HG03135 (cell line): ENCODE results near the gene GNG13.
"Not testable (repeated sequence)": the region's sequence is repeated elsewhere in the genome, so short reads cannot be mapped to it uniquely, and the experiment has no call there.

Experiments
- ATAC-seq: cut with Tn5 transposase; IDR thresholded peaks from one replicate; pipeline ENCODE4 v1.9.1; 2021; ENCODE audit warnings: mild to moderate bottlenecking, moderate library complexity; ENCODE audit not compliant: unreplicated experiment

The GNG13 gene

DNA sequence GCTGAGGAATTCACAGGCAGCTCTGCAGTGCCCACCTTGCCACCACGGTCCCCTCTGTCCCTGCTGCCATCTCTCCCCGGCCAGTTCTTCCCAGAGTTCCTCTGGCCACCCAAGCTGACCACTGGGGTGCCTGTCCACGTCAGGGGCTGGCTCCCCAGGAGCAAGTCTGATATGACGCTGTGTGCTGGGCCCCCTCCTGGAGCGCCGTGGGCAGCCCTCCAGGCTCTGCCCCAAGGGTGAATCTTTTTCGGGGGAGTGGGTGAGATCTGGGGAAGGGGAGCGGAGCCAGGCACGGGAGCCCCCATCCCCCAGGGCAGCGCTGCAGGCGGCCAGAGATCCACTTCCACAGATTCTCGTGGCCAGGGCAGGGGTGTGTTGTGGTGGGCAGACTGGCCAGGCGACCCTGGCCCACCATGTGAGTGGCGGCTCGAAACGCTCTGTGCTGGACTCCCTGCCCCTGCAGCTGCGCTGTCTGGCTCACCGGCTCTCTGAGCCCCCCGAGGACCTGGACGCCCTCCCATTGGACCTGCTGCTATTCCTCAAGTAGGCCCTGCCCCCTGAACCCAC lies 36.3 kb downstream of the GNG13 start:
- ATAC-seq = no peak

DNA sequence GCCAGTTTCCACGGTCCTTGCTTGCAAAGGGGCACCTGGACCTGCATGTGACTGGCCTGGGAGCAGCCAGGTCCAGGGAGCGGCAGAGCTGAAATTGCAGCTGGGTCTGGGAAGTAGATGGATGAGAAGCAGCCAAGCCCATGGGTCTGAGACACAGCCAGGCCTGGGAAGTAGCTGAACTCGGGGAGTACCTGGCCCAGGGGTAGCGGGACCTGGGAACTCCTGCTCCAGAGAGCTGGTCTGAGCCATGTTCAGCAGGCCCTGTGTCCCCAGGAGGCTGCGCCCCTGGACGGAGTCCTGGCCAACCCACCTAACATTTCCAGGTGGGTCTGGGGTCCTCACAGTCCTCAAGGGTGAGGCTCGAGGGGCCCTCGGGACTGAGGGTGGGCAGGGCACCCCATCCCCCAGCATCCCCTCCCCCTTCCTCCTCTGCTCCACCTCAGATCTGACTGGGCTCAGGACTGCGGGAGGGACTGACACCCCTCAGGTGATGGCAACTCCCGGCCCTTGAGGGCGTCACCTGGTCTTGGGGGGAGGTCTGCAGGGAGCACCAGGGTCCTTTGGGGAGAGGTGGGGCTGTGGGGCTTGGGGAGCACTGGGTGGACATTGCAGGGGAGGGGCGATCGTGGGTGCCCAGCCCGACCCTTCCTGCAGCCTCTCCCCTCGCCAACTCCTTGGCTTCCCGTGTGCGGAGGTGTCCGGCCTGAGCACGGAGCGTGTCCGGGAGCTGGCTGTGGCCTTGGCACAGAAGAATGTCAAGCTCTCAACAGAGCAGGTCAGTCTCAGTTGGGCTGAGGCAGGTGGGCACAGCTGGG lies 37.0 kb downstream of the GNG13 start:
- ATAC-seq = no peak

DNA sequence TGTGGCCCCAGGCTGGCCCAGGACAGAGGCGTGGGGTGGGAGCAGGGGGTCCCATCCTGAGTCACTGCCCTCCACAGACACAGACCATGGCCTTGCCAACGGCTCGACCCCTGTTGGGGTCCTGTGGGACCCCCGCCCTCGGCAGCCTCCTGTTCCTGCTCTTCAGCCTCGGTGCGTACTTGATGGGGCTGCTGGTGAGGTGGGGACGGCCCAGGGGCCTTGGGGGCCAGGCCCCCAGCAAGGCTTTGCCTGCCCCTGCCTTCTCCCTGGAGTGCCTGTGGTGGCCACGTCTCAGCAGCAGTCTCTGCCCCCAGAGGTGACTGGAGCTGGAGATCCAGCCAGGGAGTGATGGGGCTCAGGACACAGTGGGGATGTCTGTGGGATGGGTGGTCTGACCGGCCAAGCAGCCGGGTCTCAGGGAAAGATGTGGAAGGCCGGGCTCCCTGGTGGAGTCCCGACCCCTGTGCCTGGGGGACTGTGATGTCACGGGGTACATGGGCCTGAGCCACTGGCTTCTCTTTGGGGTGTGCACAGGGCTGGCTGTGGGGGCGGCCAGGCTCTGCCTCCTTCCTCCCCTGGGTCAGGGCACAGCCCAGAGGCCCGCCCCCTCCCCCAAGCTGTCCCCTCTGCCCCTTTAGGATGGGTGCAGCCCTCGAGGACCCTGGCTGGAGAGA lies 37.8 kb downstream of the GNG13 start:
- no peak for ATAC-seq

DNA sequence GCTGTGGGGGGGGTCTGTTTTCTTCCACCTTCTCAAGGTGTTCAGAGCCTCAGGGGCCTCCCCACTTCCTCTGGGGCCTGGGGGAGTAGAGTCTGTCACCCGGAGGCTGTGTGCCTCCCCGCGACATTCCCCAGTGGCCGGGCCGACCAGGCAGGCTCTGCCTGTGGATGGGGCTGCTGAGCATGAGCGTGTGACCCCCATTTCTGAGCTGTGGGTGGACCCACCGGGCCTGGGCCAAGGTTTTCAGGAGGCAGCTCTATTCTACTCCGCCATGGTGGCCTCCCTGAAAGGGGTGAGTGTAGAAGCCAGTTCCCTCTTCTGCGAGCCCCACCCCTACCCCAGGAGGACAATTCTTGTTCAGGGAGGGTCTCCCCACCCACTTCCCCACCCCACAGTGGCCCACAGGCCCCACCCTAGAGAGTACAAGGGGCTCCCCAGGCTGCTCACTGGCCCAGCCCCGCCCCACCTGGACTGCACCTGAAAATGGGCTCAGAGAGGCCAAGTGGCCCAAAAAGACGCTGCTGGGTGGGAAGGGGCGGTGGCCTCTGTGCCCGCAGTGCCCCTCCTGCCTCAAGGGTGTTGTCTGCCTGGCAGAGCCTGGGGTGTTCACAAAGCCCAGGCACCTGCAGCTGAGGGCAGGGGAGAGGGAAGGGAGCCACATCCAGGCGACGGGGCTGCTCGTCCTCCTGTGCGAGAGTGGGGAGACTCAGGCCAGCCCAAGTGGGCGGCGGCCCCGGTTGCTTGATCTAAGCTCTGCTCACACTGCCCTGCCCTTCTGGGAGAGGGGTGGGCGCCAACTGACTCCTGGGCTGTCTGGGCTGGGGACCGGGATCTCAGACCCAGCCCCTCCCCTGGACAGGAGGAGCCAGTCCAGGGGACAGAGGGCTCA lies 38.7 kb downstream of the GNG13 start:
- no peak for ATAC-seq

DNA sequence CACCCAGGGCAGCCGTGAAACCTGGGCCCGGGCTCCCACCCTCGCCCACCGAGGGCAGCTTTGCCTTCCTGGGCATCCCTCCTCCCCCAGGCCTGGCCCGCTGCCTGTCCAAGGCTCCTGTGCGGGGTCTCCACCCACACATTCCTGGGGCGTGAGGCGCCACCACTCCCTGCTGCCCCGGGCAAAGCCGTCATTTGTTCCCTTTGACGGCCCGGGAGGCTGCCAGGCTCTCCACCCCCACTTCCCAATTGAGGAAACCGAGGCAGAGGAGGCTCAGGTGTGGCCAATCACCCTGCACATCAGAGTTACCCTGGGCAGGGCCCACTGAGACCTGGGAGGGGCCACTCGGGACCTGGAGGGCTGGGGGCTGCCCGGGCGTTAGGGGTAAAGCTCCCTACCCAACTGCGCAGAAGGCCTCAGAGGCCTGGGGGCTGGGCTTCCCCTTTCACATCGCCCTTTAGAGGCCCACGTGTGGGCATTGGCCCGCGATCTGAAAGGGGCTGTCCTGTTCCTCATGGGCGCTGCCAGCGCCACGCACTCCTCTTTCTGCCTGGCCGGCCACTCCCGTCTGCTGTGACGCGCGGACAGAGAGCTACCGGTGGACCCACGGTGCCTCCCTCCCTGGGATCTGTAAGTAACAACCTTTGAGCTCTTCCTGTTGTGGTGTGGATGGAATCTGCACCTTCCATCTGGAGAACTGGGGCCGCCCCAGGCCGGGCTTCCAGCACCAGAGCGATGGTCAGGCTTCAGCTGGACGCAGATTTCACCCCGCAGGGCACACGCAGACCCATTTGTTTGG lies 39.8 kb downstream of the GNG13 start, which contains the start of gene MSLN:
Gene MSLN (plus strand): TSS at position 190 of the 799 bp plus-strand sequence. CDS start 1,947 bp downstream, outside the sequence.
- no peak for ATAC-seq

DNA sequence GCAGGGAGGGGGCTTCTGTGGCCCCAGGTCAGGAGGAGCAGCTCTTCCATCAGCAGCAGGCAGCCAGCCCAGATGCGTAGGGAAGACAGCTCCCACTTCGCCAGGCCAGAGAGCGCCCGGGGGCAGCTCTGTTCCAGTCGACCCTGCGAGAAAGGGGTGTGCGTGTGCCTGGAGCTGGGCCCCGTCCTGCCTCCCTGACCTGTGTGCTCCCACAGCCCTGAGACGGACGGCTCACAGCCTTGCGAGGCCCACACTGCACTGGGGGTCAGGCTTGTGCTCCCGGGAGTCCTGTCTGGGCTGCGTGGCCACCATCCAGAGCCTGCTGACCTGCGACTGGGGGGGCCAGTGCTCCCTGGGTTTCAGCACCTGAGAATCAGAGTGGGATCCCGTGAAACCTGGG lies 40.5 kb downstream of the GNG13 start:
- no peak for ATAC-seq

DNA sequence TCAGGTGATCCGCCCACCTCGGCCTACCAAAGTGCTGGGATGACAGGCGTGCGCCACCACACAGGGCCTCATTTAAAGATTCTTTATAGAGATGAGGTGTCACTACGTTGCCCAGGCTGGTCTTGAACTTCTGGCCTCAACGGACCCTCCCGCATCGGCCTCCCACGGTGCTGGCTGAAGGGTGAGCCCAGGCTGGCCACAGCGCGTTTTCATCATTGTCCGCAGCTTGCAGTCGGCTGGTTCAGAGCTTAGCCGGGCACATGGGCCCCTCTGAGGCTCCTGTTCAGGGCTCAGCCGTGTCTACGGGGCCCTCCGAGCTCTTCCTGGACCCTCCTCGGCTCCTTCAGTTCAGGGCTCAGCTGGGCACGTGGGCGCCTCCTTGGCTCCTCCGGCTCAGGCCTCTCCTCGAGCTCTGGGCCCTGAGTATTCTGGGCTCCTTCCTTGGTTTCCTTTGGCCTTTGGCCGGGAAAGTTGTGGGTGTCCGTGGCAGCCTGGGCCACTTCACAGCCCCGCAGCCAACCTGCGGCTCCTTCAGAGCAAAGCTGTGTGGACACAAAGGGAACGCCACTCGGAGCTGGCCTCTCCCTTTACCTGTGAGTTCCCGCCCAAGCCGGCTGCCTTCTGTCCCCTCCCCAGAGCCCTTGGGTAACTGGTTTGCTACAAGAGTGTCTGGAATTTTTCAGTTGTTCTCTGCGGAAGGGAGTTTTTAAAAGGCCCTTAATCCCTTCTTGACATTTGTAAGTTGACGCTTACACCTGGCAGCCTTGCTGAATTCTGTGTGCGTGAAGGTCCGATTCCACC lies 41.2 kb downstream of the GNG13 start:
- no peak for ATAC-seq

DNA sequence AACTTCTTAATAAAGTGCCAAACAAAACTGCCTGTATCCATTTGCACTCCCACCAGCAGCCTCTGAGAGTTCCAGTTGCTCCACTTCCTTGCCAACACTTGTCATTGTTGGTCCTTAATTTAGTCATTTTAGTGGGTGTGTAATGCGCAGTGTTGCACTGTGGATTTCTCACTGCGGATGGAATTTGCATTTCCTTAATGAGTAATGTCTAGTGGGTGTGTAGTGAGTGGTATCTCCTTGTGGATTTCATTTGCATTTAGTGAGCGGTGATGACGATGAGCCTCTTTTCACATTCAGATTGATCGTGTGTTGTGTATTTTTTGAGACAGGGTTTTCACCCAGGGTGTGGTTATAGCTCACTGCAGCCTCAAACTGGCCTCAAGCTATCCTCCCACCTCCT lies 44.1 kb downstream of the GNG13 start:
- no peak for ATAC-seq

DNA sequence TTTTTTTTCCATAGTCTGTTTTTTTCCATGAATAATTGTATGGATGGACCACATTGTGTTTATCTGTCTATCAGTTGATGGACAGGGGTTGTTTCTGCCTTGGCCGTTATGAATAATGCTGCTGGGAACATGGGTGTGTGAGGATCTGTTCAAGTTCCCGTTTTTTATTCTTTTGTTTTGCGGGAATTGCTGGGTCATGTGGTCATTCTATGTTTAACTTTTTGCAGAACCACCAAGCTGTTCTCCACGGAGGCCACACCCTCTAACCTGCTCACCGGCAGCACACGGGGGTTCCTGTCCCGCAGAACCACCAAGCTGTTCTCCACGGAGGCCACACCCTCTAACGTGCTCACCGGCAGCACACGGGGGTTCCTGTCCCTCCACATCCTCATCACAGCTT lies 45.9 kb downstream of the GNG13 start:
- ATAC-seq = no peak

DNA sequence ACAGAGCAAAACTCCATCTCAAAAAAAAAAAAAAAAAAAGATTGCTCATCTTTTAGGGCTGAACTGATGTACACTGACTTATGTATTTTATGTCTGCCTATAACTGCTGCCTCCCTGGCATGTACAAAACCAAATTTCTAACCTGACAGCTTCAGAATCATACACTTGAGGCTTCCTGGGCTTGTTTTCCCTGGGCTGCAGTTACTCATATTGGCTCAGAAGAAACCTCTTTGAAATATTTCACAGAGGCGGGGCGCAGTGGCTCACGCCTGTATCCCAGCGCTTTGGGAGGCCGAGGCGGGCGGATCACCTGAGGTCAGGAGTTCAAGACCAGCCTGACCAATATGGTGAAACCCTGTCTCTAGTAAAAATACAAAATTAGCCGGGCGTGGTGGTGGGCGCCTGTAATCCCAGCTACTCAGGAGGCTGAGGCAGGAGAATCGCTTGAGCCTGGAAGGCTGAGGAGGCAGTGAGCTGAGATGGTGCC lies 46.4 kb downstream of the GNG13 start:
- ATAC-seq = not testable (repeated sequence)

DNA sequence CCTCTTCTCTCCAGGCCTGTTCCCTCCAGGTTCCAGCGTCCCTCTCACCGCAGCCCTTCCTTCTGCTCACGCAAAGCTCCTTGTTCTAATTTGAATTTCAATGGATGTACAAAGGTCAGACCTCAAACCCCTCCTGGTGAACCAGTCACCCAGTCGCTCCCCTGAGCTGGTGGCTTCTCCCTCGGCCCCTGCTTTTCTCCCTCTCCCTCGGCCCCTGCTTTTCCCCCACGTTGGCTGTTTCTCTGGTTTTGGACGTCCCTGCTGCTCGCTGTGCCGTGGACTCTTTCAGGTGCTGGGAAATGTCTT lies 48.6 kb downstream of the GNG13 start:
- ATAC-seq = no peak

DNA sequence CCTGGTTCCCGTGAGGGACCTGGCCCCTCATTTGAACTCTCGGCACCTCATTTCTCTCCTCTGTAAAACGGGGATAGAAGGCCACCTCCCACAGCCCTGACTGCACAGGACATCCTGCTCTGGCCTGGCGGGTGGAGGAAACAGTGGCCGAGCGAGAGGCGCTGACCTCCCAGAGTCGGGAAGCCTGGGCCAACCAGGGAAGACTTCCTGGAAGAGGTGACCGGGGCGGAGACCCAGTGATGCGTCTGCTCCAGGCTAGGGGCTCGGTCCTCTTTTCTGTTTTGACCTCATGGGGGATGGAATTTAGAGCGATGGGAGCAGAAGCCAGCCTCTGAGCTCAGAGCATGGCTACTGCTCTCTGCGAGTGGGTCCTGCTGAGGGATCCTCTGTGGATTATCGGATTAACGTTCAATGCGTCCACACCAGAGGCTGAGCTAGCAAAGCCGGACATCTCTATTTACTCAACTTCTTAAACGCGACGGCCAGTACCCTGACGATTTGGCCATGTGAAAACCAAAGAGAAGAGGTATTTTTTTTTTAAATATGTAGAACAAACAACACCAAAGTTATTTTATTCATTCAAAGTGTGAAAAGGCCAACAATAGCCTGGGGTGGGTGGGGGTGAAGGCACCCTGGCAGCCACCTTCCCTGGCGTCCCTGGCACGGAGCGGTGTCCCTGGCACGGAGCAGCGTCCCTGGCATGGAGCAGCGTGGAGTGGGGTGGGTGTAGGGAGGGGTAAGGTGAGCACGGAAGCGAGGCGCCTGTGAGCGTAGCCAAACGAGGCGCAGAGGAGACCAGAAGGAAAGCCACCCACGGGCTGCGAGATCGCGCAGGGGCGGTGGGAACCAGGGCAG lies 49.2 kb downstream of the GNG13 start:
- no peak for ATAC-seq

DNA sequence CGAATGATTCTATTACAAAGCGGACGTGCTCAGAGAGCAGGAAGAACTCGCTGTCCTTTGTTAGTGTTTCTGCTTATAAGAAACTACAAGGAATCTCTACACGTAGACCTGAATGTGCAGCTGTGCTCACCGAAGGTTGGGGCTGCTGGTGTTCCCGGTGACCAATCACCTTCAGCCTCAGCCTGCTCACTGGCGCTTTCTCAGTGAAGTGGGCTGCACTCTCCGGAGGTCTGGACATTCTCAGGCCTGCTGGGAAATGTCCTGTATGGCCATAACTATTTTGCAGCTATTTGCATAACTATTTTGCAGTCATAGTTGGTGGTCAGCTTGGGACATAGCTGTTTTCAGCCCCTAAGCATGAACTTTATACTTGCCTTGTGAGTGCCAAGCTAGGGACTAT lies 50.0 kb downstream of the GNG13 start:
- ATAC-seq = no peak

DNA sequence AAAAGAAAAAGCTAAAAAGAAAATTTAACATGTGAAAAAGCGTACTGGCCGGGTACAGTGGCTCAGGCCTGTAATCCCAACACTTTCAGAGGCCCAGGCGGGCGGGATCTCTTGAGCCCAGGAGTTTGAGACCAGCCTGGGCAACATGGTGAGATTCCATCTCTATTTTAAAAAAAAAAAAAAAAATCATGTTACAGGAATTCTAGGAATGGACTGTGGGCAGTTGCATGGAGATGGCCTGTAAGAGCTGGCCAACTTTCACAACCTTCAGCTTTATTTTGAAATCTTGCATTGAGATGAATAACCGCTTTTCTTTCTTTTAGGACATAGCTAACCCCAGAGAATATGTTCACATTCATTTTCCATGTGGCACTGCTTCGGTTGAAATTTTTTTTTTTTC lies 51.5 kb downstream of the GNG13 start:
- ATAC-seq = no peak
